H9 (cell line): ENCODE measurements around the gene RNF208. TPM values are rescaled to one million over a fixed set of nuclear protein-coding genes. Genes with fewer than 3 reads are reported as not detected.

Experiments
- DNase-seq: peaks from one replicate; pipeline ENCODE4 v3.0.0-alpha.2; 2017
- H2AFZ ChIP-seq: one replicate; pipeline ENCODE4 v1.6.1; 2013; ENCODE audit warnings: mild to moderate bottlenecking, low read length, control low read depth, moderate library complexity
- H2AK5ac ChIP-seq: 2 replicates; pipeline ENCODE4 v1.6.1; 2013; ENCODE audit warnings: low read length, control low read depth, mixed read lengths; ENCODE audit not compliant: insufficient read length
- H2BK120ac ChIP-seq: one replicate; pipeline ENCODE4 v1.6.1; 2013; ENCODE audit warnings: low read depth, mild to moderate bottlenecking, low read length, control low read depth, inconsistent platforms; ENCODE audit not compliant: poor library complexity, severe bottlenecking
- H2BK12ac ChIP-seq: 2 replicates; pipeline ENCODE4 v1.6.1; 2013; ENCODE audit warnings: low read length, control low read depth, mixed read lengths, low read depth; ENCODE audit not compliant: insufficient read length
- H2BK15ac ChIP-seq: 2 replicates; pipeline ENCODE4 v1.6.1; 2013; ENCODE audit warnings: low read depth, low read length, control low read depth
- H2BK20ac ChIP-seq: one replicate; pipeline ENCODE4 v1.6.1; 2013; ENCODE audit warnings: low read depth, mild to moderate bottlenecking, low read length, control low read depth, inconsistent platforms; ENCODE audit not compliant: poor library complexity, severe bottlenecking
- H2BK5ac ChIP-seq: 2 replicates; pipeline ENCODE4 v1.6.1; 2013; ENCODE audit warnings: low read length, control low read depth, mixed read lengths; ENCODE audit not compliant: insufficient read length
- H3K14ac ChIP-seq: 2 replicates; pipeline ENCODE4 v1.6.1; 2013; ENCODE audit warnings: low read length, control low read depth; ENCODE audit not compliant: insufficient read depth
- H3K18ac ChIP-seq: 2 replicates; pipeline ENCODE4 v1.6.1; 2013; ENCODE audit warnings: low read depth, mild to moderate bottlenecking, mixed read lengths, low read length, control low read depth; ENCODE audit not compliant: insufficient read length
- H3K23ac ChIP-seq: 2 replicates; pipeline ENCODE4 v1.6.1; 2013; ENCODE audit warnings: low read length, control low read depth, mixed read lengths, low read depth; ENCODE audit not compliant: insufficient read length
- H3K23me2 ChIP-seq: 2 replicates; pipeline ENCODE4 v1.6.1; 2013; ENCODE audit warnings: low read depth, mild to moderate bottlenecking, mixed read lengths, low read length, control low read depth; ENCODE audit not compliant: insufficient read length, poor library complexity, severe bottlenecking
- H3K27ac ChIP-seq: 2 replicates; pipeline ENCODE4 v1.5.1; 2013; ENCODE audit warnings: low read length, control low read depth, mixed read lengths, low read depth; ENCODE audit not compliant: insufficient read length
- H3K27me3 ChIP-seq: 2 replicates; pipeline ENCODE4 v1.6.1; 2013; ENCODE audit warnings: low read length, control low read depth, inconsistent platforms; ENCODE audit not compliant: insufficient read depth
- H3K4ac ChIP-seq: 2 replicates; pipeline ENCODE4 v1.6.1; 2013; ENCODE audit warnings: low read depth, mild to moderate bottlenecking, control low read depth, inconsistent platforms, low read length, moderate library complexity
- H3K4me1 ChIP-seq: 2 replicates; pipeline ENCODE4 v1.6.1; 2013; ENCODE audit warnings: low read length, control low read depth, inconsistent platforms; ENCODE audit not compliant: insufficient read depth
- H3K4me2 ChIP-seq: 2 replicates; pipeline ENCODE4 v1.6.1; 2013; ENCODE audit warnings: low read length, control low read depth, mixed read lengths; ENCODE audit not compliant: insufficient read length, insufficient read depth
- H3K56ac ChIP-seq: 2 replicates; pipeline ENCODE4 v1.6.1; 2013; ENCODE audit warnings: low read depth, mild to moderate bottlenecking, mixed read lengths, low read length, control low read depth; ENCODE audit not compliant: insufficient read length
- H3K79me1 ChIP-seq: 2 replicates; pipeline ENCODE4 v1.6.1; 2013; ENCODE audit warnings: low read depth, mild to moderate bottlenecking, moderate library complexity, low read length, control low read depth, inconsistent platforms; ENCODE audit not compliant: insufficient read depth, poor library complexity, severe bottlenecking
- H3K79me2 ChIP-seq: 2 replicates; pipeline ENCODE4 v1.6.1; 2013; ENCODE audit warnings: low read length, control low read depth, inconsistent platforms; ENCODE audit not compliant: insufficient read depth
- H3K9ac ChIP-seq: 2 replicates; pipeline ENCODE4 v1.6.1; 2013; ENCODE audit warnings: low read length, control low read depth, mixed read lengths; ENCODE audit not compliant: insufficient read length; ENCODE audit errors: extremely low read depth
- H3K9me3 ChIP-seq: one replicate; pipeline ENCODE4 v1.6.1; 2013; ENCODE audit warnings: low read depth, low read length, inconsistent platforms; ENCODE audit not compliant: control insufficient read depth
- H3T11ph ChIP-seq: one replicate; pipeline ENCODE4 v1.6.1; 2013; ENCODE audit warnings: mild to moderate bottlenecking, low read length, control low read depth, inconsistent platforms
- H4K20me1 ChIP-seq: one replicate; pipeline ENCODE4 v1.6.1; 2013; ENCODE audit not compliant: control insufficient read depth, insufficient read length, insufficient read depth
- H4K5ac ChIP-seq: 2 replicates; pipeline ENCODE4 v1.6.1; 2013; ENCODE audit warnings: low read depth, mild to moderate bottlenecking, mixed read lengths, low read length, control low read depth; ENCODE audit not compliant: insufficient read length
- H4K8ac ChIP-seq: replicated peaks from 2 replicates; pipeline ENCODE4 v1.6.1; 2013; ENCODE audit warnings: low read length, control low read depth, mixed read lengths, low read depth; ENCODE audit not compliant: insufficient read length
- H4K91ac ChIP-seq: 2 replicates; pipeline ENCODE4 v1.6.1; 2013; ENCODE audit warnings: low read depth, mild to moderate bottlenecking, moderate library complexity, mixed read lengths, low read length, control low read depth; ENCODE audit not compliant: insufficient read length
- H3K27ac Mint-ChIP-seq, 3 experiments: 2 replicates in 2 of 3; 3 replicates in 1 of 3; pipeline ENCODE4 v1.8.0; 2020 to 2021; ENCODE audit warnings: mixed read lengths in 3 of 3, mild to moderate bottlenecking in 1 of 3, moderate library complexity in 1 of 3
- H3K27me3 Mint-ChIP-seq: 2 replicates; pipeline ENCODE4 v1.8.0; 2021; ENCODE audit warnings: low read depth, mild to moderate bottlenecking, moderate library complexity, mixed read lengths
- H3K36me3 Mint-ChIP-seq, 3 experiments: 2 replicates in 2 of 3; 3 replicates in 1 of 3; pipeline ENCODE4 v1.8.0; 2020 to 2021; ENCODE audit warnings: low read depth in 3 of 3, mixed read lengths in 3 of 3; ENCODE audit not compliant: insufficient read depth in 1 of 3
- H3K4me1 Mint-ChIP-seq, 2 experiments: 2 replicates each; pipeline ENCODE4 v1.8.0; 2020; ENCODE audit warnings: mixed read lengths in 2 of 2
- H3K4me3 Mint-ChIP-seq, 2 experiments: 2 replicates in 1 of 2; 3 replicates in 1 of 2; pipeline ENCODE4 v1.8.0; 2020 to 2021; ENCODE audit warnings: mild to moderate bottlenecking in 2 of 2, mixed read lengths in 2 of 2, moderate library complexity in 1 of 2
- H3K9me3 Mint-ChIP-seq, 2 experiments: 2 replicates in 1 of 2; 3 replicates in 1 of 2; pipeline ENCODE4 v1.8.0; 2020; ENCODE audit warnings: mild to moderate bottlenecking in 2 of 2, mixed read lengths in 2 of 2, moderate library complexity in 1 of 2
- CTCF ChIP-seq: fragments of 200-600 bp; sonication (generic); conservative IDR thresholded peaks from 3 replicates; pipeline ENCODE4 v1.8.0; 2021; ENCODE audit warnings: antibody characterized with exemption, mild to moderate bottlenecking
- WGBS: extraction: QIAGEN DNeasy Blood & Tissue Kit; methylation state at CpG from one replicate; pipeline ENCODE4 v1.1.7; 2013; ENCODE audit warnings: missing lambda C conversion rate, low lambda C conversion rate, mixed read lengths; ENCODE audit not compliant: insufficient read length; ENCODE audit errors: extremely low coverage; 5-methylcytosine and 5-hydroxymethylcytosine counted together
- total RNA-seq: library from RNA; stranded (reverse); gene quantifications from 2 replicates; pipeline ENCODE4 v1.2.1, GENCODE V29; 2021

The RNF208 gene
- total RNA-seq, 1 experiment from 2014 or later: 7.7 TPM

- no peak for TF ChIP-seq CTCF
- no peaks in the 10 kb centered on the region for H3K79me1 ChIP-seq
- Mint-ChIP-seq H3K9me3 (no peaks in the 10 kb centered on the region), H3K4me3 (no peak overlapping the region), H3K27ac (no peak overlapping the region), H3K4me1 (peaks cover 2 to 5% of the 10 kb centered on the region in 2 experiments), H3K27me3 (no peaks in the 10 kb centered on the region; the same call in 1 of the 2 replicates), H3K36me3 (no peaks in the 10 kb centered on the region)
- no peak overlapping the region for H3K23ac ChIP-seq
- peaks cover 18% of the 10 kb centered on the region for H3K23me2 ChIP-seq
- H3K18ac ChIP-seq: no peak overlapping the region
- H3K4me2 ChIP-seq: no peak overlapping the region
- H3K27ac ChIP-seq: no peak overlapping the region
- no peaks in the 10 kb centered on the region for H3K27me3 ChIP-seq
- no peaks in the 10 kb centered on the region for H3K79me2 ChIP-seq
- no peak overlapping the region for H3K14ac ChIP-seq
- no peak overlapping the region for H2BK20ac ChIP-seq
- no peaks in the 10 kb centered on the region for H3K9me3 ChIP-seq
- no peak for DNase-seq
- no peak overlapping the region for H3K4ac ChIP-seq
- H2BK12ac ChIP-seq: no peak overlapping the region
- H2BK15ac ChIP-seq: no peak overlapping the region
- WGBS: no CpG with 5 or more reads among the region's 21 CpGs
- no peak overlapping the region for H2AFZ ChIP-seq
- H3K56ac ChIP-seq: no peak overlapping the region
- H4K5ac ChIP-seq: no peak overlapping the region
- no peak overlapping the region for H2BK5ac ChIP-seq
- H2BK120ac ChIP-seq: no peak overlapping the region
- H3K9ac ChIP-seq: no peak overlapping the region
- H3T11ph ChIP-seq: no peak overlapping the region
- H4K91ac ChIP-seq: no peak overlapping the region
- H4K8ac ChIP-seq: no peak overlapping the region
- H4K20me1 ChIP-seq: no peaks in the 10 kb centered on the region
- H2AK5ac ChIP-seq: no peak overlapping the region
- no peaks in the 10 kb centered on the region for H3K4me1 ChIP-seq
Measured at GRCh38 chr9:137225699-137226331, 3.8 kb upstream of the RNF208 start.
